Measurements from ENCODE around the gene PIEZO2.

PIEZO2 gene

DNA sequence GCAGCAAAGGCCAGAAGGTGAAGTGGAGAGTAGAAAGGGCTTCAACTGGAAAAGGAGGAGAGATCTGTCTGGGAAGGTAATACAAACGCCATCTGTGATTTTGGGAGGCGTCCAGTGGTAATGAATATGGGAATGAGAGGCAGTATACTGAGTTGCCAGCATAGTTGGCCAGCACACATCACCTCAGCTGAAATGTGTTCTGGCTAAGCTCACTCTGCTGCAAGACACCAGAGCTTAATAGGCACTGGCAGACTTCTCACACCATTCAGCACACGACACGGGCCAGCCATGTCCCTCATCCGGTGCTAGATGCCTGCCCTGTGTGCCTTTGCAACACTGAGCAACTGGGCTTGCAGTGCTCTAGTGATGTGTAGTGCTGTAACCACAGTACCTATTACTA, 277.1 kb downstream of the PIEZO2 start:
- CTCF ChIA-PET: no interaction called here
- H3K36me3 Mint-ChIP-seq: no peaks in the 10 kb centered on the region
- H3K27ac Mint-ChIP-seq: no peak overlapping the region
- DNase-seq: no peak
- no peaks in the 10 kb centered on the region for H3K9me3 Mint-ChIP-seq
- no peaks in the 10 kb centered on the region for H3K4me1 Mint-ChIP-seq
- no peak overlapping the region for H3K4me3 Mint-ChIP-seq
- H3K27me3 Mint-ChIP-seq: no peaks in the 10 kb centered on the region

DNA sequence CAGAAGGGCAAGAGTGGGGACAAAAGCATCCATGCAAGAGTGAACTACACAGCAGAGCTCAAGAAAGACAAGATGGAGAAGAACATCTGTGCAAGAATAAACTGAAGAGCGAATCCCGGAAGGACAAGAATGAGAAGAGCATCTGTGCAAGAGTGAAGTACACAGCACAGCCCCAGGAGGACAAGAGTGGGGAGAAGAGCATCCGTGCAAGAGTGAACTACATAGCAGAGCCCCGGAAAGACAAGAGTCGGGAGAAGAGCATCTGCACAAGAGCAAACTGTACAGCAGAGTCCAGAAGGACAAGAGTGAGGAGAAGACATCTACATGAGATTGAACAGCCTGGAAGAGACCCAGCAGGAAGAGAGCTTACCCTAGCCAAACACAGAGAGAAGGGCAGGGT, 284.6 kb downstream of the PIEZO2 start:
- no peaks in the 10 kb centered on the region for H3K4me1 Mint-ChIP-seq
- H3K27me3 Mint-ChIP-seq: no peaks in the 10 kb centered on the region
- no peak overlapping the region for H3K4me3 Mint-ChIP-seq
- H3K9me3 Mint-ChIP-seq: no peaks in the 10 kb centered on the region
- H3K27ac Mint-ChIP-seq: no peak overlapping the region
- CTCF ChIA-PET: no interaction called here
- H3K36me3 Mint-ChIP-seq: no peaks in the 10 kb centered on the region
- no peak for DNase-seq

DNA sequence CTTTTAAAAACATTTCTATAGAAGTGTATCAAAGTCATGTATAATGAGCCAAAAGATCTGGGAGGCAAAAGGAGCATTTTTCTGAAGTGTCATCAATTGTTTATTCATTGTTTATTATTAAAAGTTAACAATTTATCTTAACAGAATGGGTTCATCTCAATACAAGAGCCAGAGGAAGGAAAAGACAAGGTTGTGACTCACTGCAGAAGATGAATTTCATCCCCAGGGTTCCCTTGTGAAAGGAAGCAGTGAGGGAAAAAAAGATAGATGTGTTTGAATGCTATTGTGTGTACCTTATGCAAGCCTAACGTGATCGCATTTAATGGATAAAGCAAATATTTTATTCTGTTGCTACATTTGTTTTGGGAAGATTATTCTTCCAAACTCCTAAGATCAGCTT, 286.3 kb downstream of the PIEZO2 start:
- H3K4me1 Mint-ChIP-seq: no peaks in the 10 kb centered on the region
- no peaks in the 10 kb centered on the region for H3K27me3 Mint-ChIP-seq
- H3K4me3 Mint-ChIP-seq: no peak overlapping the region
- DNase-seq: no peak
- CTCF ChIA-PET: no interaction called here
- H3K36me3 Mint-ChIP-seq: no peaks in the 10 kb centered on the region
- H3K9me3 Mint-ChIP-seq: no peaks in the 10 kb centered on the region
- no peak overlapping the region for H3K27ac Mint-ChIP-seq

GRCh38 chr18:10860928-10861327, 288.4 kb downstream of the PIEZO2 start:
- H3K4me1 Mint-ChIP-seq: no peaks in the 10 kb centered on the region
- CTCF ChIA-PET: no interaction called here
- no peaks in the 10 kb centered on the region for H3K9me3 Mint-ChIP-seq
- no peak overlapping the region for H3K4me3 Mint-ChIP-seq
- no peaks in the 10 kb centered on the region for H3K27me3 Mint-ChIP-seq
- H3K36me3 Mint-ChIP-seq: no peaks in the 10 kb centered on the region
- no peak for DNase-seq
- no peak overlapping the region for H3K27ac Mint-ChIP-seq

DNA sequence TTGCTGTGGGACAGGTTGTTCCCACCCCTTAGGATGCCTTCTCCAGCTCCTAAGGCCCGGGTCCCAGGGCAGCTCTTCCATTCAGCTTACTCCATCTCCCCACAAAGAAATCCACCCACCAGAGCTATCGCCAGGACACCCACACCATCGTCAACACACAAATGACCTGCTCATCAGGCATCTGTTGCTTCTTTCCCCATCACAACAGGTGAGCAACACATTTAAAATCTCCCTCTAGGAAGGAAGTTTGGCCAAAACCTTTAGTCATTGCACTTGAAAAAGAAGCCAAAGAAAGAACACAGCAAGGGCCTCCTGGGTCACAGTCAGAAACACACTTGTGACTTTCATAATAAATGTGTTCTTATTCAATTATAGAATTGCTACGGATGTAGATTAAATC, 289.0 kb downstream of the PIEZO2 start:
- no peak for DNase-seq
- Mint-ChIP-seq H3K27ac (no peak overlapping the region), H3K4me3 (no peak overlapping the region), H3K4me1 (no peaks in the 10 kb centered on the region), H3K27me3 (no peaks in the 10 kb centered on the region), H3K36me3 (no peaks in the 10 kb centered on the region), H3K9me3 (no peaks in the 10 kb centered on the region)
- CTCF ChIA-PET: no interaction called here

- Mint-ChIP-seq H3K36me3 (no peaks in the 10 kb centered on the region), H3K27me3 (no peaks in the 10 kb centered on the region), H3K27ac (no peak overlapping the region), H3K4me1 (no peaks in the 10 kb centered on the region), H3K4me3 (no peak overlapping the region), H3K9me3 (no peaks in the 10 kb centered on the region)
- DNase-seq: no peak
- CTCF ChIA-PET: no interaction called here
Observed at GRCh38 chr18:10858477-10858876, 290.9 kb downstream of the PIEZO2 start.

GRCh38 chr18:10856132-10856531, 293.2 kb downstream of the PIEZO2 start:
- H3K27me3 Mint-ChIP-seq: no peaks in the 10 kb centered on the region
- no peak for DNase-seq
- CTCF ChIA-PET: no interaction called here
- no peaks in the 10 kb centered on the region for H3K36me3 Mint-ChIP-seq
- no peak overlapping the region for H3K27ac Mint-ChIP-seq
- no peaks in the 10 kb centered on the region for H3K9me3 Mint-ChIP-seq
- no peak overlapping the region for H3K4me3 Mint-ChIP-seq
- no peaks in the 10 kb centered on the region for H3K4me1 Mint-ChIP-seq

- Mint-ChIP-seq H3K4me3 (no peak overlapping the region), H3K36me3 (no peaks in the 10 kb centered on the region), H3K27me3 (no peaks in the 10 kb centered on the region), H3K9me3 (no peaks in the 10 kb centered on the region), H3K27ac (no peak overlapping the region), H3K4me1 (no peaks in the 10 kb centered on the region)
- CTCF ChIA-PET: interaction anchor here (1.0 to 3.3 kb wide), 3 partner anchors 73 to 666 kb away, joined by 3 to 14 read pairs (median 4); no protein-coding TSS in a partner anchor
- DNase-seq: no peak
Observed at GRCh38 chr18:10852385-10853303, 296.7 kb downstream of the PIEZO2 start.

- no peaks in the 10 kb centered on the region for H3K4me1 Mint-ChIP-seq
- no peak overlapping the region for H3K27ac Mint-ChIP-seq
- CTCF ChIA-PET: interaction anchor here (0.7 to 3.3 kb wide), 12 partner anchors 33 to 1180 kb away, joined by 3 to 14 read pairs (median 4); no protein-coding TSS in a partner anchor
- H3K4me3 Mint-ChIP-seq: no peak overlapping the region
- H3K36me3 Mint-ChIP-seq: no peaks in the 10 kb centered on the region
- no peaks in the 10 kb centered on the region for H3K9me3 Mint-ChIP-seq
- H3K27me3 Mint-ChIP-seq: no peaks in the 10 kb centered on the region
- no peak for DNase-seq
Observed at GRCh38 chr18:10851824-10852319, 297.5 kb downstream of the PIEZO2 start.

GRCh38 chr18:10850840-10851239, 298.5 kb downstream of the PIEZO2 start:
- CTCF ChIA-PET: interaction anchor here (1.0 to 3.3 kb wide), 6 partner anchors 32 to 702 kb away, joined by 3 to 14 read pairs (median 4); no protein-coding TSS in a partner anchor
- DNase-seq: no peak
- Mint-ChIP-seq H3K36me3 (no peaks in the 10 kb centered on the region), H3K4me3 (no peak overlapping the region), H3K9me3 (no peaks in the 10 kb centered on the region), H3K27ac (no peak overlapping the region), H3K4me1 (no peaks in the 10 kb centered on the region), H3K27me3 (no peaks in the 10 kb centered on the region)

GRCh38 chr18:10850216-10850615, 299.2 kb downstream of the PIEZO2 start:
- Mint-ChIP-seq H3K27me3 (no peaks in the 10 kb centered on the region), H3K4me1 (no peaks in the 10 kb centered on the region), H3K36me3 (no peaks in the 10 kb centered on the region), H3K4me3 (no peak overlapping the region), H3K27ac (no peak overlapping the region), H3K9me3 (no peaks in the 10 kb centered on the region)
- no peak for DNase-seq
- CTCF ChIA-PET: interaction anchor here (2.0 to 3.3 kb wide), 2 partner anchors 191 to 304 kb away, joined by 9 to 14 read pairs; no protein-coding TSS in a partner anchor

- H3K27ac Mint-ChIP-seq: no peak overlapping the region
- no peak overlapping the region for H3K4me3 Mint-ChIP-seq
- CTCF ChIA-PET: no interaction called here
- no peak for DNase-seq
- H3K9me3 Mint-ChIP-seq: no peaks in the 10 kb centered on the region
- no peaks in the 10 kb centered on the region for H3K27me3 Mint-ChIP-seq
- H3K36me3 Mint-ChIP-seq: no peaks in the 10 kb centered on the region
- H3K4me1 Mint-ChIP-seq: no peaks in the 10 kb centered on the region
Observed at GRCh38 chr18:10847907-10848306, 301.5 kb downstream of the PIEZO2 start.

DNA sequence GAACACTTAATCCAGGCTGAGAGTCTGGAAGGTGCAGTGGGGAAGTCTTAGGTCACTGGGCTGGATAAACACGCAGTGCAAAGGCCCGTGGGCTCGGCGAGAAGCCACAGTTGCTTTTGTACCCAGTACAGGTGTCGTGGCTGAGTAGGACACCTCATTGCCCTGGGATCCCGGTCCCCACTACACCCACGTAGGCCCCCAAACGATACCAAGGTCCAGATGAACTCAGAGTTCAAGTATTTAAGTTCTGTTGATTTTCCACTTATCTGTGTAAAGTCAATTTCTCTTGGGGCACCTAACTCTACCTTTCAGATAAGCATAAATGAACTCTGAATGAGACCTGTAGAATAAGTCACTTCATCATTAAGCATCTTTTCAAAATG, 302.0 kb downstream of the PIEZO2 start:
- CTCF ChIA-PET: no interaction called here

DNA sequence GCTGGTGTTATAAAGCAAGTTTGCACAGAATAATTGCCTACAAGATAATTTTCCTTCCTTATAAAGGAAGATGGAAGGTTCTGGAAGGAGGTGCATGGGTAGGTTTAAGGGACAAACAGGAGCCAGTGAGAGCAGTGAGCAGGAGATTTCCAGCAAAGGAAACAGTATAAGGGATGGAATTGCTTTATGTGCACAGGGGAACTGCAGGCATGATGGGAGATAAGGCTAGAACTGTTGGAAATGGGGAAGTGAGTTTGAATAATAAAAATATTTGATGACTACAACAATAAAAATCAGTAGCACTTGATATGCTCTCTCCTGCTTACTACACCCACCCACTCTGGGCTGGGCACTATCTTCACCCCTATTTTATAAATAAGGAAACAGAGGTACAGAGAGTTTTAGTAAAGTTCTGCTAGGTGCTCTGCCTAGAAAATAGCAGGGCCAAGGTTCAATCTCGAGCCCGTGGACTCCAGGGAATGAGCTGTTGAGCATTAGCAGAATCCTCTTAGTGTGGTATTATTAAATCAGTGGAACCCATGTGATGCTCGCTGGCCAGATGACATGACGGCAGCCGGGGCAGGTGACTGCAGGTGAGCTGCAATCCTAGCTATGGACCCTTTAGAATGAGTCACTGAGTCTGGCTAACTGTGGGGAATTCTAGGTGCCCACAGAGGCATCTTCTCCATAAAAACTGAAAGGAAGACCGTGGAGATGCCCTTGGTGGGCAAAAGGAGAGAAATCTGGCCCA, 302.5 kb downstream of the PIEZO2 start:
- Mint-ChIP-seq H3K27ac (no peak overlapping the region), H3K9me3 (no peaks in the 10 kb centered on the region), H3K4me1 (no peaks in the 10 kb centered on the region), H3K4me3 (no peak overlapping the region), H3K36me3 (no peaks in the 10 kb centered on the region), H3K27me3 (no peaks in the 10 kb centered on the region)
- CTCF ChIA-PET: no interaction called here
- no peak for DNase-seq

More for the DNA sequence above, 302.0 kb downstream of the PIEZO2 start:
- H3K36me3 Mint-ChIP-seq: no peaks in the 10 kb centered on the region
- no peak overlapping the region for H3K4me3 Mint-ChIP-seq
- DNase-seq: no peak
- H3K27me3 Mint-ChIP-seq: no peaks in the 10 kb centered on the region
- H3K27ac Mint-ChIP-seq: no peak overlapping the region
- H3K9me3 Mint-ChIP-seq: no peaks in the 10 kb centered on the region
- no peaks in the 10 kb centered on the region for H3K4me1 Mint-ChIP-seq
